SK-N-SH treated with all-trans-retinoic acid at 6 μM for 48 hours (cell line): Measurements from ENCODE around the gene LCLAT1.

Experiments used
- ATAC-seq: fragments of 200-7000 bp; cut with Tn5 transposase; 3 replicates; pipeline ENCODE4 v1.9.1; 2020; ENCODE audit warnings: mild to moderate bottlenecking, moderate library complexity
- BACH2 ChIP-seq: fragments of 250-450 bp; sonication (Bioruptor Pico); IDR thresholded peaks from 2 replicates; pipeline ENCODE4 v1.9.0; 2021; ENCODE audit warnings: mild to moderate bottlenecking, borderline replicate concordance
- CREB5 ChIP-seq: fragments of 250-450 bp; sonication (Bioruptor Pico); IDR thresholded peaks from 2 replicates; pipeline ENCODE4 v1.5.1; 2020; ENCODE audit warnings: low read depth, mild to moderate bottlenecking, moderate library complexity
- CSDC2 ChIP-seq: fragments of 250-450 bp; sonication (Bioruptor Pico); IDR thresholded peaks from 2 replicates; pipeline ENCODE4 v1.5.0; 2020; ENCODE audit warnings: mild to moderate bottlenecking, moderate library complexity
- ESRRG ChIP-seq: fragments of 250-450 bp; sonication (Bioruptor Pico); IDR thresholded peaks from 2 replicates; pipeline ENCODE4 v1.6.1; 2021; ENCODE audit warnings: mild to moderate bottlenecking
- GLIS3 ChIP-seq: fragments of 250-450 bp; sonication (Bioruptor Pico); IDR thresholded peaks from 2 replicates; pipeline ENCODE4 v1.5.0; 2020; ENCODE audit warnings: mild to moderate bottlenecking, moderate library complexity
- ISL1 ChIP-seq: fragments of 250-450 bp; sonication (Bioruptor Pico); IDR thresholded peaks from 2 replicates; pipeline ENCODE4 v2.1.2; 2022; ENCODE audit warnings: mild to moderate bottlenecking, moderate library complexity
- OSR1 ChIP-seq: fragments of 250-450 bp; sonication (Bioruptor Pico); IDR thresholded peaks from 2 replicates; pipeline ENCODE4 v1.8.0; 2022; ENCODE audit warnings: moderate library complexity, mild to moderate bottlenecking, inconsistent platforms
- POU6F1 ChIP-seq: fragments of 250-450 bp; sonication (Bioruptor Pico); IDR thresholded peaks from 2 replicates; pipeline ENCODE4 v1.8.0; 2021; ENCODE audit warnings: low read depth, mild to moderate bottlenecking, moderate library complexity, borderline replicate concordance
- PPARA ChIP-seq: fragments of 250-450 bp; sonication (Bioruptor Pico); IDR thresholded peaks from 2 replicates; pipeline ENCODE4 v1.5.0; 2020; ENCODE audit warnings: mild to moderate bottlenecking, borderline replicate concordance
- RARB ChIP-seq: fragments of 250-450 bp; sonication (Bioruptor Pico); IDR thresholded peaks from 2 replicates; pipeline ENCODE4 v1.8.0; 2021; ENCODE audit warnings: mild to moderate bottlenecking, moderate library complexity
- SNAI2 ChIP-seq: fragments of 250-450 bp; sonication (Bioruptor Pico); IDR thresholded peaks from 2 replicates; pipeline ENCODE4 v1.5.0; 2020; ENCODE audit warnings: mild to moderate bottlenecking, moderate library complexity
- TCF4 ChIP-seq: fragments of 250-450 bp; sonication (Bioruptor Pico); IDR thresholded peaks from 2 replicates; pipeline ENCODE4 v1.8.0; 2021; ENCODE audit warnings: mild to moderate bottlenecking, moderate library complexity, borderline replicate concordance
- TOX ChIP-seq: fragments of 250-450 bp; sonication (Bioruptor Pico); IDR thresholded peaks from 2 replicates; pipeline ENCODE4 v1.8.0; 2021; ENCODE audit warnings: mild to moderate bottlenecking, moderate library complexity, borderline replicate concordance
- TSHZ2 ChIP-seq: fragments of 250-450 bp; sonication (Bioruptor Pico); IDR thresholded peaks from 2 replicates; pipeline ENCODE4 v1.5.0; 2020; ENCODE audit warnings: mild to moderate bottlenecking, moderate library complexity
- ZC3H10 ChIP-seq: fragments of 250-450 bp; sonication (Bioruptor Pico); IDR thresholded peaks from 2 replicates; pipeline ENCODE4 v1.5.1; 2021; ENCODE audit warnings: mild to moderate bottlenecking, moderate library complexity
- ZFP3 ChIP-seq: fragments of 250-450 bp; sonication (Bioruptor Pico); IDR thresholded peaks from 2 replicates; pipeline ENCODE4 v1.5.0; 2020; ENCODE audit warnings: mild to moderate bottlenecking, moderate library complexity
- ZFP30 ChIP-seq: fragments of 450-650 bp; formaldehyde crosslinking; IDR thresholded peaks from 2 replicates; pipeline ENCODE4 v1.5.0; 2022; ENCODE audit warnings: mild to moderate bottlenecking, moderate library complexity
- ZNF565 ChIP-seq: fragments of 450-650 bp; formaldehyde crosslinking; conservative IDR thresholded peaks from 2 replicates; pipeline ENCODE4 v1.5.0; 2020; ENCODE audit warnings: low read depth, mild to moderate bottlenecking, moderate library complexity
- ZNF70 ChIP-seq: fragments of 450-650 bp; formaldehyde crosslinking; IDR thresholded peaks from 2 replicates; pipeline ENCODE4 v1.5.0; 2020; ENCODE audit warnings: mild to moderate bottlenecking, moderate library complexity
- ZNF8 ChIP-seq: fragments of 450-650 bp; formaldehyde crosslinking; IDR thresholded peaks from 2 replicates; pipeline ENCODE4 v1.5.0; 2020; ENCODE audit warnings: mild to moderate bottlenecking, moderate library complexity

LCLAT1 gene

GRCh38 chr2:30408961-30409387 is 38.1 kb upstream of the LCLAT1 start:
- TF ChIP-seq TOX (CRISPR knock-in tag) (no peak), CREB5 (CRISPR knock-in tag) (no peak), ZNF565 (CRISPR knock-in tag) (no peak), ESRRG (CRISPR knock-in tag) (0 out of 2 replicates have a peak, but pooled peaks have one; percentile 7), ISL1 (peak; percentile 74), SNAI2 (CRISPR knock-in tag) (peak; percentile 67; the same call in 1 of the 2 replicates), OSR1 (CRISPR knock-in tag) (no peak)
- peak; percentile 74 for ATAC-seq

GRCh38 chr2:30410217-30410616 is 36.8 kb upstream of the LCLAT1 start:
- TF ChIP-seq SNAI2 (CRISPR knock-in tag) (no peak), RARB (CRISPR knock-in tag) (no peak), BACH2 (CRISPR knock-in tag) (no peak), GLIS3 (CRISPR knock-in tag) (no peak), ZNF565 (CRISPR knock-in tag) (no peak), ISL1 (no peak), POU6F1 (CRISPR knock-in tag) (no peak), ZNF70 (no peak), CSDC2 (CRISPR knock-in tag) (no peak), ZFP3 (CRISPR knock-in tag) (no peak), ZFP30 (CRISPR knock-in tag) (no peak), PPARA (no peak)
- ATAC-seq = no peak

- ATAC-seq = peak; percentile 24; the same call in 2 of the 3 replicates
- no peak for TF ChIP-seq SNAI2 (CRISPR knock-in tag)
- TF ChIP-seq ISL1 = peak; percentile 38
- peak; percentile 38; the same call in 1 of the 2 replicates for TF ChIP-seq TSHZ2 (CRISPR knock-in tag)
- TF ChIP-seq ZFP3 (CRISPR knock-in tag) = no peak
- TF ChIP-seq, all 23 proteins: peak for 2
These were observed 34.9 kb upstream of the LCLAT1 start for GRCh38 chr2:30412047-30412683.

GRCh38 chr2:30412684-30413570 is 34.1 kb upstream of the LCLAT1 start:
- peak; percentile 8; the same call in 2 of the 3 replicates for ATAC-seq
- TF ChIP-seq TOX (CRISPR knock-in tag) = no peak
- TF ChIP-seq ZC3H10 = no peak
- no peak for TF ChIP-seq ZFP30 (CRISPR knock-in tag)
- no peak; the same call in 1 of the 2 replicates for TF ChIP-seq ISL1
- no peak for TF ChIP-seq OSR1 (CRISPR knock-in tag)
- TF ChIP-seq RARB (CRISPR knock-in tag) = no peak
- TF ChIP-seq ESRRG (CRISPR knock-in tag) = no peak
- TF ChIP-seq CREB5 (CRISPR knock-in tag) = no peak
- no peak for TF ChIP-seq TCF4 (CRISPR knock-in tag)
- no peak for TF ChIP-seq PPARA
- no peak for TF ChIP-seq TSHZ2 (CRISPR knock-in tag)
- no peak for TF ChIP-seq ZNF8
- no peak for TF ChIP-seq SNAI2 (CRISPR knock-in tag)
